A673 (cell line): ENCODE results near the gene ANKRD13B.

ENCODE experiments used
- EZH2 ChIP-seq: fragments of 200-600 bp; sonication (generic); IDR thresholded peaks from 2 replicates; pipeline ENCODE4 v1.6.1; 2017; ENCODE audit warnings: borderline replicate concordance, low read depth, mild to moderate bottlenecking, mixed read lengths, antibody characterized with exemption, low read length; ENCODE audit not compliant: poor library complexity, severe bottlenecking
- TF ChIP-seq, protein P1 (sequence below): fragments of 300-800, 200-600 bp; sonication (generic); conservative IDR thresholded peaks from 2 replicates; pipeline ENCODE4 v1.5.1; 2017; ENCODE audit warnings: low read depth, mild to moderate bottlenecking, antibody characterized with exemption, low read length, moderate library complexity, mixed read lengths

DNA sequence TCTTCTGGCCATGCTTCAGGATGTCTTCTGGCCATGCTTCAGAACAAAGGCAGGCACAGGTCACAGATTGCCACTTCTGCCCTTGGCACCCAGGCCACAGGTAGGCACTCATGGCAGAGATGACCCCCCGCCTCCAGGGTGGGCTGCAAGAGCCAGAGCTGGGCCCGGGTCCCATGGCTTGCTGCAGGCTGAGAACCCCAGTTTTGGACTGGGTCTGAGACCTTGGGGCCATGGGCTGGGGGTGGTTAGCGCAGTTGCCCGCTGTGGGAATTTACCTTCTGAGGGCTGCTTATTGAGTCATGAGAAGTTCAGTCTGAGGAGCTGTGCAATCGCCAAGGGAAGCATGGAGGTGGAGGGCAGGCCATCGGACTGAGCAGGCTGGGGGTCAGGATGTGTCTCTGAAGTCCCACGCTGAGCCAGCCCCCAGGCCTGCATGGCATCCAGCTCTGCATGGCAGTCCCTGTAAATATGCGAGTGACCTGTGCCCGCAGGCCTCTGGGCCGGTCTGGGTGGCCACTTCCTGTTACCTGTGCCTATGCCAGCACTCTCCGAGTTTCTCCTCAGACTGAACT lies 1.7 kb downstream of the ANKRD13B start:
- TF ChIP-seq, protein P1, sequence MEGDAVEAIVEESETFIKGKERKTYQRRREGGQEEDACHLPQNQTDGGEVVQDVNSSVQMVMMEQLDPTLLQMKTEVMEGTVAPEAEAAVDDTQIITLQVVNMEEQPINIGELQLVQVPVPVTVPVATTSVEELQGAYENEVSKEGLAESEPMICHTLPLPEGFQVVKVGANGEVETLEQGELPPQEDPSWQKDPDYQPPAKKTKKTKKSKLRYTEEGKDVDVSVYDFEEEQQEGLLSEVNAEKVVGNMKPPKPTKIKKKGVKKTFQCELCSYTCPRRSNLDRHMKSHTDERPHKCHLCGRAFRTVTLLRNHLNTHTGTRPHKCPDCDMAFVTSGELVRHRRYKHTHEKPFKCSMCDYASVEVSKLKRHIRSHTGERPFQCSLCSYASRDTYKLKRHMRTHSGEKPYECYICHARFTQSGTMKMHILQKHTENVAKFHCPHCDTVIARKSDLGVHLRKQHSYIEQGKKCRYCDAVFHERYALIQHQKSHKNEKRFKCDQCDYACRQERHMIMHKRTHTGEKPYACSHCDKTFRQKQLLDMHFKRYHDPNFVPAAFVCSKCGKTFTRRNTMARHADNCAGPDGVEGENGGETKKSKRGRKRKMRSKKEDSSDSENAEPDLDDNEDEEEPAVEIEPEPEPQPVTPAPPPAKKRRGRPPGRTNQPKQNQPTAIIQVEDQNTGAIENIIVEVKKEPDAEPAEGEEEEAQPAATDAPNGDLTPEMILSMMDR, result 0 out of 2 replicates have a peak, but pooled peaks have one; percentile 7
- no peak for TF ChIP-seq EZH2
